CD4-positive, alpha-beta T cell (primary cell): Measurements from ENCODE around the gene RESP18. TPM values are rescaled to one million over a fixed set of nuclear protein-coding genes. Genes with fewer than 3 reads are reported as not detected.

Source experiments
- ATAC-seq: fragments of 200-7000 bp; cut with Tn5 transposase; one replicate; pipeline ENCODE4 v1.10.0; 2022; ENCODE audit warnings: mild to moderate bottlenecking; ENCODE audit not compliant: poor library complexity
- CTCF ChIA-PET: fragments of 350-600 bp; sonication (Branson Sonifier 250); formaldehyde crosslinking; loops from one replicate; lab custom pipeline; 2021; ENCODE audit warnings: antibody characterized with exemption, inconsistent platforms; lab: Charles Lee
- POLR2A ChIA-PET: fragments of 350-600 bp; sonication (Branson Sonifier 250); formaldehyde crosslinking; loops from one replicate; lab custom pipeline; 2021; ENCODE audit warnings: antibody characterized with exemption, inconsistent platforms; lab: Charles Lee
- DNase-seq, 14 experiments: peaks; one replicate each; pipeline ENCODE4 v3.0.0-alpha.2; 2013 to 2020; ENCODE audit warnings: mixed read lengths in 2 of 14
- H3K27ac ChIP-seq, 2 donors: one replicate each; pipeline versions ENCODE4 v1.5.1 to v1.7.0; 2013; ENCODE audit warnings: low read length in 2 of 2, low read depth in 1 of 2, mild to moderate bottlenecking in 1 of 2
- H3K27me3 ChIP-seq, 2 experiments: 1 replicate in 1 of 2; 2 replicates in 1 of 2; pipeline versions ENCODE4 v1.6.1 to v1.7.0; 2013; ENCODE audit warnings: low read length in 2 of 2, control low read depth in 1 of 2, mild to moderate bottlenecking in 1 of 2, moderate library complexity in 1 of 2; ENCODE audit not compliant: insufficient read depth in 2 of 2, control insufficient read depth in 1 of 2
- H3K36me3 ChIP-seq: one replicate; pipeline ENCODE4 v1.6.1; 2013; ENCODE audit warnings: low read length, control low read depth; ENCODE audit not compliant: insufficient read depth
- H3K4me1 ChIP-seq: one replicate; pipeline ENCODE4 v1.6.1; 2013; ENCODE audit warnings: low read length, control low read depth; ENCODE audit not compliant: insufficient read depth
- H3K4me3 ChIP-seq: one replicate; pipeline ENCODE4 v1.5.1; 2013; ENCODE audit warnings: mild to moderate bottlenecking, low read length, moderate library complexity
- H3K9me3 ChIP-seq, 2 experiments: 1 replicate in 1 of 2; 2 replicates in 1 of 2; pipeline versions ENCODE4 v1.6.1 to v1.7.0; 2013; ENCODE audit warnings: low read length in 2 of 2, mild to moderate bottlenecking in 2 of 2, control low read depth in 1 of 2, moderate library complexity in 1 of 2; ENCODE audit not compliant: control insufficient read depth in 1 of 2, insufficient read depth in 1 of 2
- H3K27ac Mint-ChIP-seq: one replicate; pipeline ENCODE4 v1.8.0; 2020; ENCODE audit warnings: mixed read lengths
- H3K27me3 Mint-ChIP-seq: one replicate; pipeline ENCODE4 v1.8.0; 2021; ENCODE audit warnings: mixed read lengths
- H3K36me3 Mint-ChIP-seq: one replicate; pipeline ENCODE4 v1.8.0; 2021; ENCODE audit warnings: low read depth, mixed read lengths
- H3K4me1 Mint-ChIP-seq: one replicate; pipeline ENCODE4 v1.8.0; 2021; ENCODE audit warnings: low read depth, mixed read lengths
- H3K4me3 Mint-ChIP-seq: one replicate; pipeline ENCODE4 v1.8.0; 2020; ENCODE audit warnings: mild to moderate bottlenecking, mixed read lengths
- H3K9me3 Mint-ChIP-seq: one replicate; pipeline ENCODE4 v1.8.0; 2020; ENCODE audit warnings: mixed read lengths
- CTCF ChIP-seq: fragments of 200-600 bp; IDR thresholded peaks from one replicate; pipeline ENCODE4 v1.8.0; 2022; ENCODE audit warnings: antibody characterized with exemption, mild to moderate bottlenecking
- intact Hi-C, 2 experiments: fragments of 100-400 bp; cut with DNase I in 1 of 2; cut with micrococcal nuclease in 1 of 2; formaldehyde crosslinking; loops; one replicate each; pipeline versions ENCODE4 v1.15.1 to v1.9.0; 2023 to 2025; cut with DNase I, micrococcal nuclease
- total RNA-seq, 174 experiments: library from RNA in 2 of 174; stranded (reverse) in 2 of 174; gene quantifications; one replicate each; pipeline ENCODE4 v1.2.3 and lab custom pipeline; 2021 to 2026

Gene RESP18
- total RNA-seq, 2 experiments from 2014 or later = not detected

GRCh38 chr2:219291910-219292490, 40.5 kb downstream of the RESP18 start:
- no peak overlapping the region for H3K27ac Mint-ChIP-seq
- no peaks in the 10 kb centered on the region for H3K9me3 Mint-ChIP-seq
- POLR2A ChIA-PET = interaction anchor here (1.0 kb wide), 1 partner anchor 38 kb away, joined by 3 read pairs; the partner anchor contains the start of gene TUBA4A
- no peaks in the 10 kb centered on the region for H3K27me3 Mint-ChIP-seq
- no peak for DNase-seq
- Histone ChIP-seq H3K27me3 (no peaks in the 10 kb centered on the region), H3K27ac (no peak overlapping the region), H3K9me3 (no peaks in the 10 kb centered on the region), H3K4me3 (no peak overlapping the region), H3K36me3 (no peaks in the 10 kb centered on the region), H3K4me1 (peaks cover 21% of the 10 kb centered on the region)
- intact Hi-C loops = loop anchor here in 1 of 2 experiments (1.0 to 10.0 kb wide), 3 partner anchors 11 to 253 kb away; partner anchors contain the start of genes ANKZF1, ATG9A, CHPF and TMEM198
- ATAC-seq = no peak
- H3K36me3 Mint-ChIP-seq = no peaks in the 10 kb centered on the region
- no peak overlapping the region for H3K4me3 Mint-ChIP-seq
- no peak for TF ChIP-seq CTCF
- CTCF ChIA-PET = no interaction called here
- peaks cover 25% of the 10 kb centered on the region for H3K4me1 Mint-ChIP-seq

GRCh38 chr2:219291394-219291793, 41.1 kb downstream of the RESP18 start:
- Mint-ChIP-seq H3K27me3 (no peaks in the 10 kb centered on the region), H3K27ac (no peak overlapping the region), H3K4me1 (peaks cover 19% of the 10 kb centered on the region), H3K9me3 (no peaks in the 10 kb centered on the region), H3K36me3 (peaks cover 5% of the 10 kb centered on the region), H3K4me3 (no peak overlapping the region)
- ChIA-PET CTCF (interaction anchor here (1.4 kb wide), 1 partner anchor 131 kb away, joined by 3 read pairs; the partner anchor contains the start of gene NHEJ1), POLR2A (interaction anchor here (0.6 kb wide), 1 partner anchor 399 kb away, joined by 3 read pairs; no protein-coding TSS in a partner anchor)
- Histone ChIP-seq H3K27me3 (no peaks in the 10 kb centered on the region), H3K9me3 (no peaks in the 10 kb centered on the region), H3K4me3 (no peak overlapping the region), H3K36me3 (peaks cover 2% of the 10 kb centered on the region), H3K4me1 (peaks cover 16% of the 10 kb centered on the region), H3K27ac (no peak overlapping the region)
- no peak for DNase-seq
- ATAC-seq = no peak
- intact Hi-C loops = loop anchor here in 1 of 2 experiments (5.0 to 10.0 kb wide), 2 partner anchors 64 to 253 kb away; partner anchors contain the start of genes ANKZF1, ATG9A, CHPF and TMEM198
- TF ChIP-seq CTCF = no peak

GRCh38 chr2:219290381-219291171, 42.0 kb downstream of the RESP18 start:
- Histone ChIP-seq H3K27me3 (no peaks in the 10 kb centered on the region), H3K36me3 (peaks cover 5% of the 10 kb centered on the region), H3K27ac (no peak overlapping the region), H3K4me3 (no peak overlapping the region), H3K9me3 (no peaks in the 10 kb centered on the region), H3K4me1 (peaks cover 16% of the 10 kb centered on the region)
- Mint-ChIP-seq H3K4me3 (no peak overlapping the region), H3K4me1 (peaks cover 12% of the 10 kb centered on the region), H3K27ac (no peak overlapping the region), H3K27me3 (no peaks in the 10 kb centered on the region), H3K36me3 (peaks cover 11% of the 10 kb centered on the region), H3K9me3 (no peaks in the 10 kb centered on the region)
- ChIA-PET CTCF (interaction anchor here (1.4 kb wide), 1 partner anchor 130 kb away, joined by 3 read pairs; the partner anchor contains the start of gene NHEJ1), POLR2A (no interaction called here)
- intact Hi-C loops = loop anchor here in 1 of 2 experiments (5.0 to 10.0 kb wide), 2 partner anchors 63 to 254 kb away; partner anchors contain the start of genes ANKZF1, ATG9A, CHPF and TMEM198
- no peak for TF ChIP-seq CTCF
- DNase-seq (no peak), ATAC-seq (no peak)
